Medulla oblongata (tissue), 1 donor: ENCODE measurements around the gene OR51F1.
"Not testable (repeated sequence)": the region's sequence is repeated elsewhere in the genome, so short reads cannot be mapped to it uniquely, and the experiment has no call there.

ENCODE experiments used
- DNase-seq: peaks from one replicate; pipeline ENCODE4 v3.0.0-alpha.2; 2015; ENCODE audit errors: extremely low spot score

OR51F1 gene, protein sequence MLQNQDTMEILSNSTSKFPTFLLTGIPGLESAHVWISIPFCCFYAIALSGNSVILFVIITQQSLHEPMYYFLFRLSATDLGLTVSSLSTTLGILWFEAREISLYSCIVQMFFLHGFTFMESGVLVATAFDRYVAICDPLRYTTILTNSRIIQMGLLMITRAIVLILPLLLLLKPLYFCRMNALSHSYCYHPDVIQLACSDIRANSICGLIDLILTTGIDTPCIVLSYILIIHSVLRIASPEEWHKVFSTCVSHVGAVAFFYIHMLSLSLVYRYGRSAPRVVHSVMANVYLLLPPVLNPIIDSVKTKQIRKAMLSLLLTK

DNA sequence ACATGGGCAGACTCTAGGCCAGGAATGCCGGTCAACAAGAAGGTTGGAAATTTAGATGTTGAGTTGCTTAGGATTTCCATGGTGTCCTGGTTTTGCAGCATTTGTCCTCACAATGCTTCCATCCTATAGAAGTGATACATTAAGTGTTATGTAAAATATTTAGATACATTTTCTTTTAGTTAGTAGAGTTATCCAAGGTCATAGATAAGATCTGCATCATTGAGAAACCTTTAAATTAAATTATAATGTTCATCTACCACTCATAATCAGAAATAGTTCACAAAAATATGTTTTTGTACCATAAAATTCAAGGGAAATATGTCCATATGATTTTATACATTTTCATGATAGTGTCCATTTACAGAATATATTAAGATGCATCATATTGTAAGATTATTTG, at the start of gene OR51F1:
TSS of gene OR51F1 (minus strand) at position 101 of the 400 bp plus-strand sequence. CDS start at position 101, 0 bp downstream.
- DNase-seq = no peak

DNA sequence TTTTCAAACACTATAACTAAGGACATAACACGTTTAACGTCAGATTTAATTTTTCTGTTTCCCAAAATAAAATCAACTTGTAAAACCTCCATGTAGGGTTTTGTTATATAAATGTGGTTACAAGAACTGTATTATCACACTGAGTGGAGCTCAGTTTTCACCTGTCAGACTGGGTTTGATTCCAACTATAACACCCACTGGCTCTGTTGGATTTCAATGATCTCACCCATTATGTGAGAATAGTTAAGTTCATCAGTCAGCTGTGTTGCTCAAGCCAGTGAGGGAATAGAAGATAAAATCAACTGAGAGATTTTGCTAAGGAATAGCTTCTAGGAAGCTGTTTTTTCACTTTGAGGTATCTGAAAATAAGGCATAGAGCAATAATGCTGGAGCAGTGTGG, 39.5 kb upstream of the OR51F1 start:
- no peak for DNase-seq

DNA sequence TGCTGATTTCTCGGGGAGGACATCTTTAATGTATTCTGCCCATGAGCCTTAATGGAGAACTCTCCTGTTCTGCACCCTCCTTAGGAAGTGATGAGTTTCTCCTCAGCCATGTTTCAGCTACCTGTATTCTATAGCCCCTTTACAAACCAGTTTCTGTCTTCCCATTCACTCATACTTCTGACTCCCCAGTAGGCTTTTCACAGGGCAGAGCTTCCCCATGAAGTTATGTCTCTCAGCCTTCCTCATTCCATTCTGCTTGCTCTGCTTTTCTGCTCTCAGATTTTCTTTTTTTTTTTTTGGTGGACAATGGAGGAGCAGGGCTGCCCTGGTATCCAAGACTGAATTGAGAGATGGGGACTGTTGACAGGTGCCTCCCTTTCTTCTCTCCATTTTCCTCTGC, 38.7 kb upstream of the OR51F1 start:
- DNase-seq = no peak

DNA sequence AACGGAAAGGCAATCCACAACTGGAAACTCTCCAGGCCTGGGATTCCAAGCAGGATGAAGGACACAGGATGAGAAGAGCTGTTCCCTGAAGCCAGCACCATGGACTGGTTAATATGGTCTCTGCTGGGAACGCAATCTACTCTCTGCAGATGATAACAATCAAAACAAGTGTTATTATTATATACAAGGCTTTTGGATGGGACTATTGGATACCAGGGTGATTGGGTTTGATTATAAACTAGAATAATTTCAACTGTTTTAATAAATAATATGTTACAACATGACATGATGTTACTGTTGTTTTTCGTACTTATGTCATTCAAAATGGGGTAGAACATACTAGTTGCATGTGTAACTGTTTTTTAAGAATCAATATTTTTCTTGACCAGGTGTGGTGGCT, 34.5 kb upstream of the OR51F1 start, which contains the start of gene OR52R1:
TSS of gene OR52R1 (minus strand) at position 101 of the 400 bp plus-strand sequence. CDS start at position 101, 0 bp downstream.
- no peak for DNase-seq

DNA sequence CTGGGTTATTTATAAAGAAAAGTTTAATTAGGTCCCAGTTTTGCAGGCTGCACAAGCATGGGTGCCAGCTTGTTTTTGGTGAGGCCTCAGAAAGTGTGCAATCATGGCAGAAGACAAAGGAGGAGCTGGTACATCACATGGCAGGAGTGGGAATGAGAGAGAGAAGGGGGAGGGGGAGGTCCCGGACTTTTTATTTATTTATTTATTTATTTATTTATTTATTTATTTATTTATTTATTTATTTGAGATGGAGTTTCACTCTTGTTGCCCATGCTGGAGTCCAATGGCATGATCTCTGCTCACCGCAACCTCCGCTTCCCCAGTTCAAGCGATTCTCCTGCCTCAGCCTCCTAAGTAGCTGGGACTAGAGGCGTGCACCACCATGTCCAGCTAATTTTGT, 31.6 kb upstream of the OR51F1 start:
- not testable (repeated sequence) for DNase-seq

DNA sequence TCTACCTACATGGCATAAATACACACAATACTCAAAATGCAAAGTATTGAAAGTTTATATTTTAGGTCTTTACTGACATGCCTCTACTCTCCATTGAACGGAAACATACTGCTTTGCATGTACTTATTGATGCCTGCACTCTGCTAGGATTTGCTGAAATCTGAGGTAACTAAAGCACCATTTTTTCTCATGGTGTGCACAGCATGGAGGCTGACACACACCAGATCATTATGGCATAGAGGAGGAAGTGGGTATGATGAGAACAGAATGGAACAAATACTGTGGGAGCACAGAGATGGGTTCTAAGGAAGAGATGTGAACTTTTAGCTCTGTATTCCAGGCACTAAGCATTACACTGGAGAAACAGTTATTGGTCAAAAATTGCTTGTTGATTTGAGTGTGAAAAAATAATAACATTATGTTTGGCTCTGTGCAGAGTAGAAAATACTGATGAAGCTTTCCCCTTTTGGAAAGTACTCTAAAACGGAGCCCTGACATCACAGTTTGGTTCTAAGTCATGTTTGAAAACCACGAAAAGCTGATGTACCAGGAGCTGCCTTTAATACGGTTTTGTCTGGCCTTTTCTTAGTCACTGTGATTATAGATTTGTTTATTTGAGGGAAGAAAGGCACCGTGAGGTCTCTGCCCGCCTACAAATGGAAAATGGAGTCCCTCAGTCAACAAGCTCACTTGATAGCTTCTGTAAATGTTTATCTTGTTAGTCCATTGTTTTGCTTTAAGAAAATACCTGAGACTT, 28.9 kb upstream of the OR51F1 start:
- DNase-seq = no peak

DNA sequence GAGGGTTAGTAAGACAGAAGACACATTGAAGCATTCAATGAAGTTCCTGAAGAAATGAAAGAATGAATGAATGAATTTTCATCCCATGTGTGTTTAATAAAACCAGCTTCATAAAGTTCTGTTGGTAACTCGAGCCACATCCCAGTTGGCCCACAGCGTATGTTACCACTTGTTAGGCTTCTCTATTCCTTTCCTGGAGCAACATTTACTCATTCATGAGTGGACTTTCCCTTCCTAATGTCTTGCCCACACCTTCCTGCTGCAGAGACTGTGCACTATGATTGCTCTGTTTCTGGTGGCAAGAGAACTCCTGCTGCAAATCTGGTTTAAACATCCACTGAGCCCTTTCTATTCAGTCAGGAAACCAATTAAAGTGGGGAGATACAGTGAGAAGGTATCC, 27.5 kb upstream of the OR51F1 start:
- DNase-seq = no peak

DNA sequence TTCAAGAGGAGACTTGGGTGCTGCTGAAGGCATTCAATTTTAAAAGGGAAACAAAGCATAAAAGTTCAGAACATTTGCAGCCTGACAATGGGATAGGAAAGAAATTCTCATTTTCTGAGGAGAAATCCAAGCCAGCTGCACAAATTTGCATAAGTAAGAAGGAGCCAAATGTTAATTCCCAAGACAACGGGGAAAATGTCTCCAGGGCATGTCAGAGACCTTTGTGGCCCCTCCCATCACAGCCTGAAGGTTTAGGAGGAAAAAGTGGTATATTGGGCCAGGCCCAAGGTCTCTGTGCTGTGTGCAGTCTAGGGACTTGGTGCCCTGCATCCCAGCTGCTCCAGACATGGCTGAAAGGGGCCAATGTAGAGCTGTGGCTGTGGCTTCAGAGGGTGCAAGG, 12.7 kb upstream of the OR51F1 start:
- DNase-seq = no peak

DNA sequence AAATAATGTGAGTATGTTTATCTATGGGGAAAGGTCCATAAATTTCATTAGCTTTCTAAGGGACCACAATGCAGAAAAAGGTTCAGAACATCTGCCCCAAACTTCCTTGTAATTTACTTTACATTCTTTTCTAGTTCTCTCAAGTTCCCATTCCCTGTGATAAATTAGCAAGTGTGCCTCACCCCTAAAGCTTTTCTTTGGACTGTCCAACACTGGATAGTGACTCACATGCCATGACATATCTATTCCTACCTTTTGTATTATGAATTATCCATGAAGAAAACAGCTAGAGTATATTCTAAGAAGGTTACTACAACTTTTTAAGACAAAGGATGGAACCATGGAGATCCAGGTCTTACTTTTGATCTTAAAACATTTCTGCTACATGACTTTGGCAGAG, 1.6 kb downstream of the OR51F1 start:
- no peak for DNase-seq

DNA sequence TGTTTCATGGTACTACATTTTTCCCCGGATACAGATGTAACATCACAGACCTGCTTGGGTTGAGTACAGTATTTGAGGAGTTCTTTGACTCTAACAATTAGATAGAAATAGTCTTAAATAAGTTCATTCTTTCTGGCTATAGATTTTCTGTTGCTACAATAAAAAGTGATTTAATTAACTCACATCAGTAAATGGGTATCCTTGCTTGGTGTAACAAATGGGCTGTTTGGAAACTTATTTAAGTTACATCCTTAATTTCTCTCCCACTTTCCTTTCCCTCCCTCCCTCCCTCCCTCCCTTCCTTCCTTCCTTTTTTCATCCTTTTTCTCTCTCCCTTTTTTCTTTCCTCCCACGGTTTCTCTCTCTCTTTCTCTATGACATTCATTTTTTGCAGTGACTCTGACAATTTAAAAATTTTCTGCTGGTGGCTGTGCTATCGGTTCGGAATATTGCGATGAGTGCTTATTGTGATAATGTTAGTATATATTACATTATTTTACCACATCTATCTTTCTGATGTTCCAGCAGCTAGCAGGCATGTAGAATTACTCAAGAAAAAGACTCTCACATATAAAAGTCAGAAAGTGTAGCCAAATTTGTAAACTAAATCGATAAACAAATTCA, 3.2 kb downstream of the OR51F1 start:
- DNase-seq = no peak

DNA sequence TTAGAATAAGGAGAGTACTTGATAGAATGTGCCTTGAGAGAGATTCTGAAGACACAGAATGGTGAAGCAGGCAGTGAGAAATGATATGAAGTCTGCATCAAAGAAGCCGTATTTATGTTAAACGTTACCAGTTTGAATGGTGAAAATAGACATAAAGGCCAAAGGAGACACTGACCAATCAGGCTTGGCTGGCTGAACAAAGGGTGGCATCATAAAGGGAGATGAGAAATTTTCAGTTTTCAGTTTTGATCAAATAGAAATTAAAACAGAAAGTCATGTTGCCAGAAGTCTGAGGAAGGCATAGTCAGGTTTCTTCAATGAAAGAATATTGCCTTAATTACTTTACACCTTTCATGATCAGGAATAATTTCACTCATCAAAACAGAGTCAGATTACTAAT, 6.6 kb downstream of the OR51F1 start:
- no peak for DNase-seq

DNA sequence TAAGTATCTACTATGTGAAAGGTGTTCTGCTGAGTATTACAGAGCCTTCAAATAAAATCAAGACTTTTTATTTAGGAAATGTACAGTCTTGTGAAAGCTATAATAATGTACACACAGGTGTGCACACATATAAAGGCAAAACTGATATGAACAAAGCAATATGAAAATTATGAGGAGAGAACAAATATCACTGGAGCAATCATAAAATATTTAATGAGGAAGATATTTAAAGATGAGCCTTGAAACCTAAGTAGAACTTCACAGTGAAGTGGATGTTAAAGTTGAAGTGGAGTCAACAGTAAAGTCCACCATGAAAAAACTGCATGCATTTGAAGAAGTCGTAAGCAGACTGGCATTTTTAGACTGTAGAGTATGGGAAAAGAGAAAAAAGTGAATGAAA, 18.5 kb downstream of the OR51F1 start:
- DNase-seq = no peak

DNA sequence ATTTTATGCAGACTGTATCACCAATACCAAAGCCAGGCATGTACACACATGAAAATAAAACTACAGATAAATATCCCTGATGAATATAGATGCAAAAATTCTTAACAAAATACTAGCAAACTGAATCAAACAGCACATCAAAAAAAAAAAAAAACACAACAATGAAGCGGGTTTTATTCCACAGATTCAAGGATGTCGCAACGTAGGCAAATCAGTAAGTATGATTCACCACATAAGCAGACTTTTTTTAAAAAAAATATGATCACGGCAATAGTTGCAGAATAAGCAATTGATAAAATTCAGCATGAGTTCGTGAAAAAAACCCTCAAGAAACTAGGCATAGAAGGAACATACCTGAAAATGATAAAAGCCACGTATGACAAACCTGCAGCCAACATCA, 21.3 kb downstream of the OR51F1 start:
- DNase-seq = no peak

DNA sequence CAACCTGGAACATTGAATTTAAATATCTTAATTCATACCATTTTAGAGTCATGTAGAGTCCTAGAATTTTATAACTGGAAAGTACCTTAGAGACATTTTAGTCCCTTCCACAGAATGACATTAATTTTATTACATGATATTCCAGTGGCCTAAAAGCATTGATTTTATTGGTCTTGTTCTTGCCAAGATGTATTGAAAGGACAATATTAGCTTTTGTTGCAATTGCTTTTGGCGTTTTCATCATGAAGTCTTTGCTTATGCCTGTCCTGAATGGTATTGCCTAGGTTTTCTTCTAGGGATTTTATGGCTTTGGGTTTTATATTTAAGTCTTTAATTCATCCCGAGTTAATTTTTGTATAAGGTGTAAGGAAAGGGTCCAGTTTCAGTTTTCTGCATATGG, 29.0 kb downstream of the OR51F1 start:
- no peak for DNase-seq

DNA sequence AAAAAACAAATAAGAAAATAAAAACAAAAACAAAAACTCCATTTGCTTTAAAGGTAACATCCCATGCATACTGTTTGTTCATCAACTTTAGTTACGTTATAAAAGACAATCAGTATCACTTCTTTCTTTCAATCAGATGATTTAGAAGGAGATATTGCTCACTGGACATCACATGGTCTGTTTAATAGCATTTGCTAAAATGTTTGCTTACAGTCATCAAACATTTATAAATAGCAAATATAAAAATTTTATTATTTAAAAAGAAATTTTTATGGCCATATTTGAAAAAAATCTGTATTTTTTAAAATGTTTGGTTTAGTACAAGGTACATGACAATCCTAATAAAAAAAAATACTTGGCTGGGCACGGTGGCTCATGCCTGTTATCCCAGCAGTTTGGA, 42.6 kb downstream of the OR51F1 start:
- no peak for DNase-seq

DNA sequence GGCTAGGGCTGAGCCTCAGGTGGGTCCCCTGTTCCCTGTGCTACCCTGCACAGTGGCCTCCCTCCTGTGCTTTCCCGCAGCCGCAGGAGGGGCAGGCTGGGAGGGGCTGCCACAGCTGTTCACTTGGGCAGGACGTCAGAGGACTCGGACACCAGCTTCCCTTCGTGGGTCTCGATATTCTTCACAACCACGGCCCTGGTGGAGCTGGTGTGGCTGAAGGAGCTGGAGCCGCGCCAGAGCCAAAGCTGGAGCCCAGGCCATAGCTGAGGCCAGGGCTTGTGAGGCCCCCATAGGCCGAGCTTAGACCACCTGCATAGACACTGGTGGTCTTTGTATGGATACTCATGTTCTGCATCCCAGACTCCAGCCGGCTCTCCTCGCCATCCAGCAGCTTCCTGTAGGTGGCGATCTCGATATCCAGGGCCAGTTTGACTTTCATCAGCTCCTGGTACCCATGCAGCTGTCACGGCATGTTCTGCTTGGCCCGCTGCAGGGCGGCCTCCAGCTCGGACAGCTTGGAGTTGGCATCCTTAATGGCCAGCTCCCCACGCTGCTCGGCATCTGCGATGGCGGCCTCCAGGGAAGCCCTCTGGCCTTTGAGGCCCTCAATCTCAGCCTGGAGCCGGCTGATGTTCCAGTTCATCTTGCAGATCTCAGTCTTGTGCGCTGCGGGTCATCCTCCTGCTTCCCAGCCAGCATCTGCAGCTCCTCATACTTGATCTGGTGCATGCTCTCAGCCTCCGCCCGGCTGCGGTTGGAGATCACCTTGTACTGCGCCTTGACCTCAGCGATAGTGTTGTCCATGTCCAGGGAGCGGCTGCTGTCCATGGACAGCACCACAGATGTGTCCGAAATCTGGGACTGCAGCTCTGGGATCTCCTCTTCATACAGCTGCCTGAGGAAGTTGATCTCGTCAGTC, 46.9 kb downstream of the OR51F1 start:
- not testable (repeated sequence) for DNase-seq
